Upper lobe of left lung (tissue), 6 donors: ENCODE results near the gene NBPF3. TPM values are rescaled to one million over a fixed set of nuclear protein-coding genes. Genes with fewer than 3 reads are reported as not detected.
"Not testable (repeated sequence)": the region's sequence is repeated elsewhere in the genome, so short reads cannot be mapped to it uniquely, and the experiment has no call there.

Experiments
- ATAC-seq, 2 donors: fragments of 200-7000 bp; cut with Tn5 transposase; one replicate each; pipeline ENCODE4 v1.9.1; 2022; ENCODE audit warnings: mild to moderate bottlenecking in 2 of 2, moderate library complexity in 2 of 2; ENCODE audit not compliant: low FRiP score in 2 of 2
- DNase-seq, 2 donors: peaks; one replicate each; pipeline ENCODE4 v3.0.0-alpha.2; 2019 to 2020
- H3K27ac ChIP-seq, 4 donors: fragments of 200-600 bp; sonication (generic); one replicate each; pipeline ENCODE4 v1.5.1; 2016 to 2019
- H3K27me3 ChIP-seq, 4 donors: fragments of 200-600 bp; sonication (generic); one replicate each; pipeline ENCODE4 v1.5.1; 2017 to 2019
- H3K36me3 ChIP-seq, 4 donors: fragments of 200-600 bp; sonication (generic); one replicate each; pipeline ENCODE4 v1.5.1; 2016 to 2019
- H3K4me1 ChIP-seq, 4 donors: fragments of 200-600 bp; sonication (generic); one replicate each; pipeline ENCODE4 v1.5.1; 2018 to 2019
- H3K4me3 ChIP-seq, 4 donors: fragments of 200-600 bp; sonication (generic); one replicate each; pipeline ENCODE4 v1.5.1; 2017 to 2019; ENCODE audit warnings: mild to moderate bottlenecking in 2 of 4, moderate library complexity in 1 of 4
- H3K9me3 ChIP-seq, 4 donors: fragments of 200-600 bp; sonication (generic); one replicate each; pipeline ENCODE4 v1.5.1; 2018 to 2019
- EP300 ChIP-seq, 4 donors: sonication (generic); formaldehyde crosslinking; IDR thresholded peaks; one replicate each; pipeline ENCODE4 v1.5.1; 2017; ENCODE audit warnings: antibody characterized with exemption in 4 of 4, control low read depth in 2 of 4
- POLR2A ChIP-seq, 4 donors: fragments of 450-650 bp; IDR thresholded peaks; one replicate each; pipeline ENCODE4 v1.5.1; 2016 to 2017; ENCODE audit warnings: antibody characterized with exemption in 4 of 4, mild to moderate bottlenecking in 2 of 4
- POLR2AphosphoS5 ChIP-seq, 2 donors: sonication (generic); formaldehyde crosslinking; IDR thresholded peaks; one replicate each; pipeline ENCODE4 v1.5.1; 2017; ENCODE audit warnings: antibody characterized with exemption in 2 of 2
- WGBS, 2 donors: methylation state at CpG; one replicate each; pipeline ENCODE4 v1.1.5; 2017 to 2018; 5-methylcytosine and 5-hydroxymethylcytosine counted together
- total RNA-seq, 6 donors: library from RNA; depleted of rRNA in 4 of 6; stranded (reverse); fragments of >200 nt in 4 of 6; gene quantifications; one replicate each; pipeline versions ENCODE4 v1.1.0 to v1.2.1, GENCODE V29; 2016 to 2021
- TF ChIP-seq, protein P1 (sequence below), 6 experiments: fragments of 450-650 bp in 4 of 6; fragments of 200-600 bp in 2 of 6; sonication (generic) in 2 of 6; IDR thresholded peaks; one replicate each; pipeline ENCODE4 v1.5.1; 2016 to 2019; ENCODE audit warnings: antibody characterized with exemption in 6 of 6
- donor health status: DM: no; HTN: no; CAD: no; lungs with moderate emphysema.
- donor health status: DM: no; HTN: yes; CAD: no; lungs with severe emphysema.

Gene NBPF3
- total RNA-seq, 6 donors from 2014 or later = 5.9 to 17.3 (median 8.5) TPM

DNA sequence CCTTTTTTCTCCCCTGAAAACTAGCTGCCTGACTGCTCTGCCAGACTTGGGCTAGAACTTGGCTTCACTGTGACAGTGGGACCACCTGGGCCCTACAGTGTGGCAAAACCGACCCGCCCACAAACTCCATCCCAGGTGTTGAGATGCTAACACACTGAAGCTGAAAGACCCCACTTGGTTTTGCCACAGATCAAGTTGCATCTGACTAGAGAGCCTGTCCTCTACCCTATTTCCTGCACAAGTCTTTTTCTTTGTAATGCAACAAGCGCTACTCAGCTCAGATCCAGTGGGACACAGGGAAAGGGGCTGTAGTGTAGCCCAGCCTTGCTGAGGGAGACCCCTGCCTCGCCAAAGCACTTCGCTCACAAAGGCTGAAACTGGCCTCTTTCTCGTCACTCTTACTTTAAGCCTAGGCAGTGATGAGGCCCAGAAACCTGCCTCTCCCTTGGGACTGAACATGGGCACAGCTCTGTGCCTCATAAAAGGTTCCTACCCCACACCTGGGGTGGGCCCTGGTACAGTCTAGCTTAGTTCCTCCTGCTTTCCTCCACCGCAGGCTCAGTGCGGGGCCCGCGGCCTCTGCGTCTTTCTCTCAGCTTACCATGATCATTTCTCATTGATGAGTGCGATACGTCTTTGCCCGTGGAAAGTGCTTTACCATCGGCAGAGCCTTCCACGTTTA lies 79.0 kb downstream of the NBPF3 start:
- Histone ChIP-seq H3K36me3 (no peaks in the 10 kb centered on the region), H3K9me3 (no peaks in the 10 kb centered on the region), H3K4me1 (peaks cover 0 to 27% (median 8%) of the 10 kb centered on the region in 4 donors), H3K27me3 (no peaks in the 10 kb centered on the region), H3K27ac (peak overlapping the region in 1 of 4 donors; percentile 5), H3K4me3 (no peak overlapping the region)
- no peak for TF ChIP-seq POLR2A (IDR thresholded peaks at IDR 0.05)
- TF ChIP-seq POLR2AphosphoS5 (IDR thresholded peaks at IDR 0.05) = no peak
- TF ChIP-seq EP300 (IDR thresholded peaks at IDR 0.05) = no peak
- TF ChIP-seq, protein P1, sequence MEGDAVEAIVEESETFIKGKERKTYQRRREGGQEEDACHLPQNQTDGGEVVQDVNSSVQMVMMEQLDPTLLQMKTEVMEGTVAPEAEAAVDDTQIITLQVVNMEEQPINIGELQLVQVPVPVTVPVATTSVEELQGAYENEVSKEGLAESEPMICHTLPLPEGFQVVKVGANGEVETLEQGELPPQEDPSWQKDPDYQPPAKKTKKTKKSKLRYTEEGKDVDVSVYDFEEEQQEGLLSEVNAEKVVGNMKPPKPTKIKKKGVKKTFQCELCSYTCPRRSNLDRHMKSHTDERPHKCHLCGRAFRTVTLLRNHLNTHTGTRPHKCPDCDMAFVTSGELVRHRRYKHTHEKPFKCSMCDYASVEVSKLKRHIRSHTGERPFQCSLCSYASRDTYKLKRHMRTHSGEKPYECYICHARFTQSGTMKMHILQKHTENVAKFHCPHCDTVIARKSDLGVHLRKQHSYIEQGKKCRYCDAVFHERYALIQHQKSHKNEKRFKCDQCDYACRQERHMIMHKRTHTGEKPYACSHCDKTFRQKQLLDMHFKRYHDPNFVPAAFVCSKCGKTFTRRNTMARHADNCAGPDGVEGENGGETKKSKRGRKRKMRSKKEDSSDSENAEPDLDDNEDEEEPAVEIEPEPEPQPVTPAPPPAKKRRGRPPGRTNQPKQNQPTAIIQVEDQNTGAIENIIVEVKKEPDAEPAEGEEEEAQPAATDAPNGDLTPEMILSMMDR (IDR thresholded peaks at IDR 0.05) = no peak
- peak in 1 of 2 donors; percentile 60 for DNase-seq
- WGBS, 2 donors = 88 to 93% methylated on average over 16 of the region's 16 CpGs
- ATAC-seq = no peak

DNA sequence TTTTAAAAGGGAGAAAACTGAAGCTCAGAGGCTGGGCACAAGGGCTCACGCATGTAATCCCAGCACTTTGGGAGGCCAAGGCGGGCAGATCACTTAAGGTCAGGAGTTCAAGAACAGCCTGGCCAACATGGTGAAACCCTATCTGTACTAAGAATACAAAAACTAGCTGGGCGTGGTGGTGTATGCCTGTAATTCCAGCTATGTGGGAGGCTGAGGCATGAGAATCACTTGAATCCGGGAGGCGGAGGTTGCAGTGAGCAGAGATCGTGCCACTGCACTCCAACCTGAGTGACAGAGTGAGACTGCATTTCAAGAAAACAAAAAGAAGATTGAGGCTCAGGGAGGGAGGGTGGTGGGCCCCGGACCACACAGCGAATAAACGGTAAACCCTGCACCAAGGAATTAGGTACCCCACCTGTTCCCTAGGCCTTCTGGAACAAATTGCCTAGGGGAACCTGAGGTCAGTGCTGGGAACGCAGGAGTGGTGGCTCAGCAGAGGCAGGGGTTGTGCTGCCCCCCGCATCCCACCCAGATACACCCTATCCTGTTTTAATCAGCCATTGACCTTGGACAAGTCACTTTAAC lies 79.6 kb downstream of the NBPF3 start:
- DNase-seq = peak in 1 of 2 donors; percentile 42
- H3K27ac ChIP-seq = peak overlapping the region in 1 of 4 donors; percentile 18
- not testable (repeated sequence) for H3K27me3 ChIP-seq, H3K4me3 ChIP-seq, H3K36me3 ChIP-seq, ATAC-seq, H3K9me3 ChIP-seq
- WGBS, 2 donors = 85 to 91% methylated on average over 11 of the region's 11 CpGs
- peaks cover 0 to 33% (median 8%) of the 10 kb centered on the region in 4 donors for H3K4me1 ChIP-seq

DNA sequence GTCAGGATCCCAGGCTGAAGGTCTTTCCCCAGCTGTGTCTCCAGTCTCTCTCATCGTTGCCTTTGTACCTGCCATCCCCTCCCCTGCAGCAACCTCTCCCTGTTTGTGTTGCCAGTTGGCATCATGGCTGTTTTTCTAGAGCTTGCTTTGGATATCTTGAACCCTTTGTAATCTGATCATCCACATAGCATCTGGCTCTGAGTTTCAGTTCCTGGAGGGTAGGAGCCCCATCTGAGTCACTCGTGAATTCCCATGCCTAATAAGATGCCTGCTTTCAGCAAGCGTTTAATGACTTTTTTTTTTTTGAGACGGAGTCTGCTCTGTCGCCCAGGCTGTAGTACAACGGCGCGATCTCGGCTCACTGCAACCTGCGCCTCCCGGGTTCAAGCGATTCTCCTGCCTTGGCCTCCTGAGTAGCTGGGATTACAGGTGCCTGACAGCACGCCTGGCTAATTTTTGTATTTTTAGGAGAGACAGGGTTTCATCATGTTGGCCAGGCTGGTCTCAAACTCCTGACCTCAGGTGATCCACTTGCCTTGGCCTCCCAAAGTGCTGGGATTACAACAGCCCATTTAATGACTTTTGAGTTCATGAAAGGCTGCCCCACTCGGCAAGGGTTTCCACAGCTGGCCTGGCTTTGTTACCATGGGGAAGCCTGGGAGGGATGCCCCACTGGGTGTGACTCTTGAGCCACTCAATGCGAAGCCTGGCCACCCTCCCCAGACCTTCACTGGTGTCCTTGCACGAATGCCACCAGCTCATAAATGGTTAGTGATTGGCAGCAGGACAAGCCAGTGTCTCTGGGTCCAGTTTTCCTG lies 81.2 kb downstream of the NBPF3 start:
- Histone ChIP-seq H3K27ac (no peak overlapping the region), H3K4me3 (no peak overlapping the region), H3K36me3 (no peaks in the 10 kb centered on the region), H3K4me1 (peaks cover 0 to 39% (median 16%) of the 10 kb centered on the region in 4 donors), H3K27me3 (no peaks in the 10 kb centered on the region), H3K9me3 (no peaks in the 10 kb centered on the region)
- ATAC-seq (no peak), DNase-seq (no peak)
- no peak for TF ChIP-seq POLR2AphosphoS5 (IDR thresholded peaks at IDR 0.05)
- TF ChIP-seq POLR2A (IDR thresholded peaks at IDR 0.05) = no peak
- TF ChIP-seq, protein P1 (IDR thresholded peaks at IDR 0.05) = no peak
- no peak for TF ChIP-seq EP300 (IDR thresholded peaks at IDR 0.05)
- WGBS, 2 donors = 82 to 85% methylated on average over 15 to 16 of the region's 16 CpGs

DNA sequence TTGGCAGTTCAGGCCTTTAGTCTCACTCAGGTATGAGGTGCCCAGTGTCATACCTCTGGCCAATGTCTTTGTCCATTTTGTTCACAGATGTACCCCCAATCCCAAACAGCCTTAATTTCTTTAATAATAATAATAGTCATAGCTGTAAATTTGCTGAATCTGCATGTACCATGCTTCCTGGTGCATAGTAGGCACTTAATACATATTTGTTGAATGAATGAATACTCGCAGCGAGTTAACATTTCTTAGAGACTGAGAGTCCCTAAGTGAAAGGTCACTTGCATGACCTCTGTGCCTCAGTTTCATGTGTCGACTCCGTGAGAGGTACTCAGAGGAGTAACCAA lies 81.8 kb downstream of the NBPF3 start:
- Histone ChIP-seq H3K36me3 (no peaks in the 10 kb centered on the region), H3K9me3 (no peaks in the 10 kb centered on the region), H3K4me1 (peaks cover 0 to 34% (median 16%) of the 10 kb centered on the region in 4 donors), H3K27ac (no peak overlapping the region), H3K4me3 (no peak overlapping the region), H3K27me3 (no peaks in the 10 kb centered on the region)
- WGBS, 2 donors = 96 to 99% methylated on average over 4 of the region's 4 CpGs
- DNase-seq (no peak), ATAC-seq (no peak)
- no peak for TF ChIP-seq POLR2AphosphoS5 (IDR thresholded peaks at IDR 0.05)
- TF ChIP-seq EP300 (IDR thresholded peaks at IDR 0.05) = no peak
- TF ChIP-seq, protein P1 (IDR thresholded peaks at IDR 0.05) = no peak
- no peak for TF ChIP-seq POLR2A (IDR thresholded peaks at IDR 0.05)

DNA sequence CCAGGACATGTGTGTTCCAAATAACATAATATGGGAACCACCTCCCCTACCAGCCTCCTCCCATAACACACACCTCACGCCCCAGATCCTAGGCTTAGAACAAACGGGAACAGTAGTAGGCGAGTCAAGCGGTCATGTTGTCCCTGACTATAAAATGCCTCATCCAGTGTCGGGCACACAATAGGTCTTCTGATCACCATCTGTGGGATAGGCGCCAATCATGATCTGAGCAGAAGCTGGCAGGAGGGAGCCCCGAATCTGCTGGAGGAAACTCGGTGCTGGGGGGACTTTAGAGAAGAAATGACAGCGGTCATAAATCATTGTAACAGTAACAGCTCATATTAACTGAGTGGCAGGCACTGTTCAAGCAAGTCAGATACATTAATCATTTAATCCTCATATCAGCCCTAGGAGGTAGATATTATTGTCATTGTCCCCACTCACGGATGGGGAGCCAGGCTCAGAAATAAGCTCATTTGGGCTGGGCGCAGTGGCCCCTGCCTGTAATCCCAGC lies 82.6 kb downstream of the NBPF3 start:
- H3K4me1 ChIP-seq = peaks cover 0 to 30% (median 15%) of the 10 kb centered on the region in 4 donors
- no peak overlapping the region for H3K4me3 ChIP-seq
- ATAC-seq (no peak), DNase-seq (no peak)
- TF ChIP-seq POLR2A (IDR thresholded peaks at IDR 0.05) = no peak
- TF ChIP-seq EP300 (IDR thresholded peaks at IDR 0.05) = no peak
- no peak for TF ChIP-seq POLR2AphosphoS5 (IDR thresholded peaks at IDR 0.05)
- TF ChIP-seq, protein P1 (IDR thresholded peaks at IDR 0.05) = no peak
- peak overlapping the region in 1 of 4 donors; percentile 85 for H3K27ac ChIP-seq
- WGBS, 2 donors = 83 to 84% methylated on average over 11 of the region's 11 CpGs
- H3K27me3 ChIP-seq = no peaks in the 10 kb centered on the region
- no peaks in the 10 kb centered on the region for H3K36me3 ChIP-seq
- no peaks in the 10 kb centered on the region for H3K9me3 ChIP-seq
